ENCODE results near the gene TGOLN2.
A peak's percentile ranks its signal among the peaks of the same experiment; 100 is the strongest.

The TGOLN2 gene

DNA sequence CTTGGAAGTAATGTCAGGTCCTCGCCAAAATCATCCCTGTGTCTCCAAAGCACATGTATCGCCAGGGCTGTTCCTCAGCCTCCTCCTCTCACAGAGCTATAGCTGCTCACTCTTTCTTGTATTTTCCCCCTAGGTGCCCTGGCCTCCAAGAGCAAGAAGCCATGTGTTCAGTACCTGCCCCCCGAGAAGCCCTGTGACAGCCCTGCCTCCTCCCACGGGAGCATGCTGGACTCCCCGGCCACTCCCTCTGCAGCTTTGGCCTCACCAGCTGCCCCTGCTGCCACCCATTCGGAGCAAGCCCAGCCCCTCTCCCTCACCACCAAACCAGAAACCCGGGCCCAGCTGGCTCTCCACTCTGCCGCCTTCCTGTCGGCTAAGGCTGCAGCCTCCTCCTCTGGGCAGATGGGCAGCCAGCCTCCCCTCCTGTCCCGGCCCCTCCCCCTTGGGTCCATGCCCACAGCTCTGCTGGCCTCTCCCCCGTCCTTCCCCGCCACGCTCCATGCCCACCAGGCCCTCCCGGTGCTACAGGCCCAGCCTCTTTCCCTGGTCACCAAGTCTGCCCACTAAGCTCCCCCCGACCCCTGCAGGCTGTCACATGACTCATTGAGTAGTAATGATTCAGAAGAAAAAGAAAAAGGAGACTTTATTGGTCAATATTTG, 18.8 kb downstream of the TGOLN2 start:
- DNase-seq: peak in 12 of 14 donors; percentile 11 to 78 (median 47)

- DNase-seq: no peak
Observed at GRCh38 chr2:85308201-85308600, 19.6 kb downstream of the TGOLN2 start.

GRCh38 chr2:85307527-85307897, 20.3 kb downstream of the TGOLN2 start:
- no peak for DNase-seq

- DNase-seq: peak in 1 of 14 donors; percentile 69
Observed at GRCh38 chr2:85303780-85304531, 23.8 kb downstream of the TGOLN2 start.

DNA sequence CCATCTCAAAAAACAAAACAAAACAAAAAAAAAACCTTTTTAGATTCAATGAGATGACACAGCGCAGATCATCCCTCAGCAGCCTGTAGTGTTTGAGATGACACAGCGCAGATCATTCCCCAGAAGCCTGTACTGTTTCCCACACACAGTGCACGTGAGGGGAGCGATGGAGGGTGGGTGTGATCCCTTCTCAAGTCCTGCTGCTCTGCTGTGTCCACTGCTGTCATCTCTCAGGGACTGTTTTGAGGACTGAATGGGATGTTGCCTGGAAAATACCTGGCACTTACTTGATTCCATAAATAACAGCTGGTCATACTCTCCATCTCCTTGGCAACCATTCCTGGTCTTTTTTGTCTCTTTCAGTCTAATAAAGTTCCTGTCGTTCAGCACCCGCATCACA, 25.7 kb downstream of the TGOLN2 start:
- no peak for DNase-seq

- no peak for DNase-seq
Observed at GRCh38 chr2:85291425-85292023, 36.3 kb downstream of the TGOLN2 start.

- DNase-seq: no peak
Observed at GRCh38 chr2:85288244-85288725, 39.5 kb downstream of the TGOLN2 start.

DNA sequence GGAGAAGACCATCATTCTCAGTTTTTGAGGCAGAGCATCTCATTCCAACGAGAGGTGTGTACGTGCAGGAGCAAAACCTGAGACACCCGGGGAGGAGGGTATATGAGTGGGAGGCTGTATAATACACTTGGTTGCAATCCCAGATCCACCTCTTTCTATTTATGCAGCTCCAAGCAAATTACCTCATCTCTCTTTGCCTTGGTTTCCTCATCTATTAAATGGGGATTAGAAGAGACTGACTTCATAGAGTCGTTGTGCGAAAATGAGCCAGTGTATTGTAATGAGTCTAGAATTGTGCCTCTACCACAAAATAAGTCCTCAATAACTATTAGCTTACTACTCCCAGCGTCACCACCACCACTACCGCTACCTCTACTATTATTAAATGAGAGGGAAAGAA, 40.1 kb downstream of the TGOLN2 start:
- no peak for DNase-seq

DNA sequence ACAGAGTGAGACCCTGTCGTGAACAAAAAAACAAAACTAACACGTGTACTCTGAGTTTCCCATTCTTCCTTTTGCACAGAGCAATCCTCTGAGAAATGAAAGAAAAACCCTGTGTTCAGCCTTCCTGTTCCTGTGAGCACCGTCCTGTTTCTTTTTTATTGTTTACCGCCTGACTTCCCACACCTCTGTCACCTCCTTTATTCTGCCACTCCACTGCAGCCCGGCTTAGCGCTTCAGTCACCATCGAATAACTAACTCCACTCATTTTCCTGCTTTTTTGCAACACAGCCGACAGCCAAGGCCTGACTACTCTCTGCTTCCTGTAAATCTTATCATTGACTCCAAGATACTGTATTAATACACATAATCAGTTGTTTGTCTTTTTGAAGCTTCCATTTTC, 40.9 kb downstream of the TGOLN2 start:
- no peak for DNase-seq

DNA sequence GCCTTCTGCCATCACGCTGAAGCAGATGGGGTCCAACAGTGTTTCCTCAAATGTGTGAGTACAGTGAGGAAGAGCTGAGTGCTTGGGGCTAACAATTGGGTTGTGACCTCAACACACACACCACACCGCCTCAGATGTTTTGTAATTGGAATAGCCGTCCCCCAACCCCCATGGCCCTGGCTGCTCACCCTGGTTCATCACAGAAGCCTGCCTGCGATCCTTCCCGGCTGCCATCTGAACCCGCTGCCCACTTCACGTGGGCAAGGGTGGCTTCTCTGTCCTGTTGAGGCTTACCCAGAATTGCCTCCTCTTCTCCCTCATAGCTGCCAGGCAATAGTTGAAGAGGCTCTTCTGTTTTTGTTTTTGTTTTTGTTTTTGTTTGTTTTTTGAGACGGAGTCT, 44.1 kb downstream of the TGOLN2 start:
- no peak for DNase-seq

DNA sequence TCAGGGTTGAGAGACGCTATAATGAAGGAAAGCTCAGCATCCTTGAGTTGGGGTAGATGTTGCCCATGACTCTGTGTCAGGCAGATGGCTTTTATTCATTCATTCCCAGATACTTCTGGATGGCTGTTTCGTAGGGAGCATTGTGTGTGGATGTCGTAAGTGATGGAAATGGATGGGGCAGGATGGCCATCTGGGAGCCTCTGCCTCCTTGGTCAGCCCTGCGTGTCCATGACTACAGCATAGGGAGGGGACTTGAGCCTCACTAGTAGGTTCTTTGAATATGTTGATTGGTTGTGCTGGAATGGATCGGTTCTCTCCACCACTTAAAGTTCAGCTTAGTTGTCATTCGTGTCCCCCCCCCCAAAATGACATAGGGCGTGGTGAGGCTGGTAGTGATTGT, 44.9 kb downstream of the TGOLN2 start:
- DNase-seq: no peak

GRCh38 chr2:85281553-85281952, 46.2 kb downstream of the TGOLN2 start:
- no peak for DNase-seq

- DNase-seq: no peak
Observed at GRCh38 chr2:85278361-85278760, 49.4 kb downstream of the TGOLN2 start.

GRCh38 chr2:85277416-85278158, 50.2 kb downstream of the TGOLN2 start:
- DNase-seq: no peak

DNA sequence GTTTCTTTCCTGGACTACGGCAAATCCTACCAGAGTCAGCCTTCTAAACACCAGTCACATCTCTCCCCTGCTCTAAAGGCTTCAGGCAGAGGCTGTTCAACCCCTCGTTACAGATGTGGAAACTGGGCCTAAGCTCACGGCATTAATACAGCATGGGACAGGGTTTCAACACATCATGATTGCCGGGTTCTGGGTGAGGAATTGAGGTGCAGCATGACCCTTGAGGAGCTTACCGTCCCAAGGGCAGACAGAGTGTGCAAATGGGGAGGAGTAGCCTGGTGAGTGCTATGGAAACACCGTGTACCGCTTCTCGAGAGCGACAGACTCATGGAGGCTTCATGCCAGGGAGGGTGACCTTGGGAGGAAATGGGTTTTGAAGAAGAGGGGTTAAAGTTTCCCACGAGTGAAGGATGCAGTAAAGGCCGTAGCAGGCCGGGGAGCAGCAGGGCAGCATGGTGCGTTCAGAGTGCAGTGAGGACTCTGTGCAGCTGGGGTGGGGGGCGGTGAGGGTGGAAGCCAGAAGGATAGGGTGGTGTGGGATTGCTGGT, 51.1 kb downstream of the TGOLN2 start:
- no peak for DNase-seq

DNA sequence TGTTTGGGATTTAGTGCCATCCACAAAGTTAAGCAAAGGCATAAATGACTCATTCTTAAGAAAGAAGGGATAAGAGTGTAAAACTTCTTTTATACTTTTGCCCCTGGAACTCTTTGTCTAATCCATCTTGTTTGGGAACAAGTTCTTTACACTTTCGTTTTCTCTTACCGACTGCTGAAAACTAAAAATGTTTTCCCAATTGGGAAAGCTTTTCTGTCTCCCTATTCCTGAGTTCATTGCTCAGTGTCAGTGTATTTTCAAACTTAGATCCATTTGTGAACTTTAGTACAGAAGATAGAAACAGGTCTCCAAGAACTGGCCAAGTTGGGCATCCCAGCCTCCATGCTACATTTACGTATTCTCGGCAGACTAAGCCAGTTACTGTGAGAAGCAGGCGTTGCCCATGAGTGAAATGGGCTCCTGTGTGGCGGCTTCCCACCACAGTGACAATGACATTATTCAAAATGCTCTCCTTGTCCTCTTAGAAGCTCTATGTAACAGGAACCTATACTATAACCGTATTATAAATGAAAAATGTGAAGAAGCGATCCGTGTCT, 51.7 kb downstream of the TGOLN2 start:
- DNase-seq: no peak

DNA sequence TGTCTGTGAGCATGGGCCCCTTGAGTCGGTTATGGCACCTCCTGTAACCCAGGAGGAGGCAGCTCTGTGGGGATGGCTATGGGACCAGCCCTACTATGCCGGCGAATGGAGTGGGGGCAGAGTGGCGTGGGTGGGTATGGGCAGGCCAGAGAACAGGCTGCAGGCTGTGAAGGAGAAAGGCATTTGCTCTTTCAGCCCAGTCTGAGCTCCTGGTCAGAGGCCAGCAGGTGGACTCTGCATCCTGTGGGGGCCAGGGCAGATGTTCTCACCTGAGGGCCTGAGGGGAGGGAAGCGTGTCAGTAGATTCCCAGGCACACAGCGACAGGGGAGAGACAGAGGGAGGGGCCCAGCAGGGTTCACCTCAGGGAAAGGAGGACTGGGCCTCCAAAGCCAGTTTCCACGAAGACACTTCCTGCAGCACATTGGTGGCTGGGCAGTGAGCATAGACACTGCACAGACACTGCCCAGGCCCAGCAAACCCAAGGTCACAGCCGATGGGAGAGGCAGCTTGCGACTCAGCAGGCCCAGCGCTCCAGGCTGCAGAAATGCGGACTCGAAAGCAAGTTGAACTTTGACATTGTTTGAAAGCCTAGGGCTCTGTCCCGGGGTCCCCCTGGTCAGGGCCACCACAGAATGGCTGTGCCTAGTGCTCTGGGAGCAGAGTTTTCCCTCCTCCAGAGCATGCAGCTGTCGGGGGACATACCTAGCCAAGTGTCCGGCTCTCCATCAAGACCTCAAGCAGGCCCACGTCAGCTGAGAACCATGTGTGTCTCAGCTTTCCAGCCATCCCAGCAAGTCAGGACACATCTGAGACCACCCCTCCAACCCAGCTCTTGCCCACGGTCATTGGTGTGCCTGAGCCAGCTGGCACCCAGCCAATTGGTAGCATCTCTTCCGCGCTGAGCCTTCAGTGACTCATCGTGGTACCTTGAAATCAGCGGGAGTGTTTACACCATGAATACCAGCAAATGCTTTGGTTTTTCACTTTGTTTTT, 53.8 kb downstream of the TGOLN2 start:
- no peak for DNase-seq

DNA sequence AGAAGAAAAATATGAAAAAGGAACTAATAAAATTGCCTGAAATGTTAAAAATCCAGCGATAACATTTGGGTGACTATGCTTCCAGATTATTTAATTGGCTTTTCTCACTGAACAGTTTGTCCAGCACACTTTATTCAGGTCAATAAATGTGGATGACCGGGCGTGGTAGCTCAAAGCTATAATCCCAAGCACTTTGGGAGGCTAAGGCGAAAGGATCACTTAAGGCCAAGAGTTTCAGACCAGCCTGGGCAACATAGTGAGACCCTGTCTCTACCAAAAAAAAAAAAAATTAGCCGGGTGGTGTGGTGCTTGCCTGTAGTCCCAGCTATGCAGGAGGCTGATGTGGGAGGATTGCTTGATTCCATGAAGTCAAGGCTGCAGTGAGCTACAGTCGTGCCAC, 55.4 kb downstream of the TGOLN2 start:
- DNase-seq: no peak

DNA sequence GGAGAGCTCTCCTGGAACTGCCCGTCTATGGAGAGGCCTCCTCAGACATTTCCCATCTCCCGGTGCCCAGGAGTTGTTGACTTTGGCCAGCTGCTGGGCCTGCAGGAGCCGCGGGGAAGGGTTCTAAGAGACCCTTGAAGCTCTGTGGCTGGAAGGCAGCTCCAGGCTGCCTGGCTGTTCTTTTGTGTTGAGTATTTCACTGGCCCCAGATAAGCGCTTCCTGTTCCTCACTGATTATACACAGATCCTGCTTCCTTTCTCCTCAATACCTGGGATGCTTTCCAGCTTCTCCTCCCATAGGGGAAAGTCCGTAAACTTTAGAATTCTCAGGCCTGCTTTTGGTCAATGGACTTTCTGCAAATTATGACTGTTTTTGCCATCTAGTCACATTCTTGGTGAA, 57.8 kb downstream of the TGOLN2 start:
- DNase-seq: no peak
